HL-60 (cell line): ENCODE measurements around the gene WDFY4.
A peak's percentile ranks its signal among the peaks of the same experiment; 100 is the strongest.

ENCODE experiments used
- DNase-seq, 2 experiments: peaks; one replicate each; pipeline ENCODE4 v3.0.0-alpha.2; 2010 to 2020; ENCODE audit warnings: low read depth in 1 of 2, low spot score in 1 of 2
- H3K27ac ChIP-seq: fragments of 250-450 bp; sonication (Bioruptor Pico); replicated peaks from 2 replicates; pipeline ENCODE4 v1.5.1; 2020; ENCODE audit warnings: mild to moderate bottlenecking, moderate library complexity
- H3K27me3 ChIP-seq: fragments of 250-450 bp; sonication (Bioruptor Pico); 2 replicates; pipeline ENCODE4 v1.5.1; 2021; ENCODE audit warnings: mild to moderate bottlenecking, moderate library complexity; ENCODE audit not compliant: insufficient read depth, poor library complexity, severe bottlenecking
- H3K4me3 ChIP-seq: replicated peaks from 2 replicates; pipeline ENCODE4 v1.5.1; 2011; ENCODE audit warnings: mild to moderate bottlenecking, control low read depth, low read length; ENCODE audit not compliant: insufficient read depth
- GABPA ChIP-seq: IDR thresholded peaks from 2 replicates; pipeline ENCODE4 v1.6.1; 2012; ENCODE audit warnings: low read depth
- POLR2AphosphoS5 ChIP-seq: IDR thresholded peaks from 2 replicates; pipeline ENCODE4 v1.6.1; 2012; ENCODE audit warnings: low read depth
- SPI1 ChIP-seq: IDR thresholded peaks from 2 replicates; pipeline ENCODE4 v1.6.1; 2012; ENCODE audit warnings: low read depth, mild to moderate bottlenecking, borderline replicate concordance
- long read RNA-seq: library from polyadenylated mRNA; unstranded; transcript quantifications from one replicate; pipeline ENCODE4 v2.0.0, GENCODE V29; 2020
- TF ChIP-seq, protein P1 (sequence below): IDR thresholded peaks from one replicate; pipeline ENCODE4 v1.5.1; 2011; ENCODE audit warnings: low read length, control low read depth, inconsistent platforms; ENCODE audit not compliant: insufficient read depth
- TF ChIP-seq, protein P2 (sequence below): IDR thresholded peaks from 2 replicates; pipeline ENCODE4 v1.6.1; 2012; ENCODE audit warnings: low read depth; ENCODE audit not compliant: insufficient replicate concordance

The WDFY4 gene, protein sequence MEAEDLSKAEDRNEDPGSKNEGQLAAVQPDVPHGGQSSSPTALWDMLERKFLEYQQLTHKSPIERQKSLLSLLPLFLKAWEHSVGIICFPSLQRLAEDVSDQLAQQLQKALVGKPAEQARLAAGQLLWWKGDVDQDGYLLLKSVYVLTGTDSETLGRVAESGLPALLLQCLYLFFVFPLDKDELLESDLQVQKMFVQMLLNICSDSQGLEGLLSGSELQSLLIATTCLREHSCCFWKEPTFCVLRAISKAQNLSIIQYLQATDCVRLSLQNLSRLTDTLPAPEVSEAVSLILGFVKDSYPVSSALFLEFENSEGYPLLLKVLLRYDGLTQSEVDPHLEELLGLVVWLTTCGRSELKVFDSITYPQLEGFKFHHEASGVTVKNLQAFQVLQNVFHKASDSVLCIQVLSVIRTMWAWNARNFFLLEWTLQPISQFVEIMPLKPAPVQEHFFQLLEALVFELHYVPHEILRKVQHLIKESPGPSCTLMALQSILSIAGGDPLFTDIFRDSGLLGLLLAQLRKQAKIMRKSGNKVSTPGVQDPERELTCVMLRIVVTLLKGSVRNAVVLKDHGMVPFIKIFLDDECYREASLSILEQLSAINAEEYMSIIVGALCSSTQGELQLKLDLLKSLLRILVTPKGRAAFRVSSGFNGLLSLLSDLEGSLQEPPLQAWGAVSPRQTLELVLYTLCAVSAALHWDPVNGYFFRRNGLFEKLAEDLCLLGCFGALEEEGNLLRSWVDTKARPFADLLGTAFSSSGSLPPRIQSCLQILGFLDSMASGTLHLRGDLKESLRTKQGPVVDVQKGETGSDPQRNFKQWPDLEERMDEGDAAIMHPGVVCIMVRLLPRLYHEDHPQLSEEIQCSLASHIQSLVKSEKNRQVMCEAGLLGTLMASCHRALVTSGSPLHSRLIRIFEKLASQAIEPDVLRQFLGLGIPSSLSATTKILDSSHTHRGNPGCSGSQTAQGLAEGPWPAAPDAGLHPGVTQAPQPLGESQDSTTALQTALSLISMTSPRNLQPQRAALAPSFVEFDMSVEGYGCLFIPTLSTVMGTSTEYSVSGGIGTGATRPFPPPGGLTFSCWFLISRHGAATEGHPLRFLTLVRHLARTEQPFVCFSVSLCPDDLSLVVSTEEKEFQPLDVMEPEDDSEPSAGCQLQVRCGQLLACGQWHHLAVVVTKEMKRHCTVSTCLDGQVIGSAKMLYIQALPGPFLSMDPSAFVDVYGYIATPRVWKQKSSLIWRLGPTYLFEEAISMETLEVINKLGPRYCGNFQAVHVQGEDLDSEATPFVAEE (N-terminal part only)
- long read RNA-seq, partial matches to known transcripts: 32 of 43 reads
- long read RNA-seq, other reads (novel, unspliced or antisense): 10 of 43 reads

GRCh38 chr10:48684792-48685623 is at the start of gene WDFY4:
Gene WDFY4 (plus strand): TSS chr10:48684873. CDS start chr10:48709733, 24,860 bp downstream.
- Histone ChIP-seq H3K27ac (peak within 1 kb of the TSS; percentile 93), H3K27me3 (no peaks in the 10 kb centered on the region), H3K4me3 (peak within 1 kb of the TSS; percentile 65)
- TF ChIP-seq GABPA (no peak), POLR2AphosphoS5 (peak; percentile 90), SPI1 (peak; percentile 98)
- TF ChIP-seq, protein P1, sequence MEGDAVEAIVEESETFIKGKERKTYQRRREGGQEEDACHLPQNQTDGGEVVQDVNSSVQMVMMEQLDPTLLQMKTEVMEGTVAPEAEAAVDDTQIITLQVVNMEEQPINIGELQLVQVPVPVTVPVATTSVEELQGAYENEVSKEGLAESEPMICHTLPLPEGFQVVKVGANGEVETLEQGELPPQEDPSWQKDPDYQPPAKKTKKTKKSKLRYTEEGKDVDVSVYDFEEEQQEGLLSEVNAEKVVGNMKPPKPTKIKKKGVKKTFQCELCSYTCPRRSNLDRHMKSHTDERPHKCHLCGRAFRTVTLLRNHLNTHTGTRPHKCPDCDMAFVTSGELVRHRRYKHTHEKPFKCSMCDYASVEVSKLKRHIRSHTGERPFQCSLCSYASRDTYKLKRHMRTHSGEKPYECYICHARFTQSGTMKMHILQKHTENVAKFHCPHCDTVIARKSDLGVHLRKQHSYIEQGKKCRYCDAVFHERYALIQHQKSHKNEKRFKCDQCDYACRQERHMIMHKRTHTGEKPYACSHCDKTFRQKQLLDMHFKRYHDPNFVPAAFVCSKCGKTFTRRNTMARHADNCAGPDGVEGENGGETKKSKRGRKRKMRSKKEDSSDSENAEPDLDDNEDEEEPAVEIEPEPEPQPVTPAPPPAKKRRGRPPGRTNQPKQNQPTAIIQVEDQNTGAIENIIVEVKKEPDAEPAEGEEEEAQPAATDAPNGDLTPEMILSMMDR: no peak
- TF ChIP-seq, protein P2, sequence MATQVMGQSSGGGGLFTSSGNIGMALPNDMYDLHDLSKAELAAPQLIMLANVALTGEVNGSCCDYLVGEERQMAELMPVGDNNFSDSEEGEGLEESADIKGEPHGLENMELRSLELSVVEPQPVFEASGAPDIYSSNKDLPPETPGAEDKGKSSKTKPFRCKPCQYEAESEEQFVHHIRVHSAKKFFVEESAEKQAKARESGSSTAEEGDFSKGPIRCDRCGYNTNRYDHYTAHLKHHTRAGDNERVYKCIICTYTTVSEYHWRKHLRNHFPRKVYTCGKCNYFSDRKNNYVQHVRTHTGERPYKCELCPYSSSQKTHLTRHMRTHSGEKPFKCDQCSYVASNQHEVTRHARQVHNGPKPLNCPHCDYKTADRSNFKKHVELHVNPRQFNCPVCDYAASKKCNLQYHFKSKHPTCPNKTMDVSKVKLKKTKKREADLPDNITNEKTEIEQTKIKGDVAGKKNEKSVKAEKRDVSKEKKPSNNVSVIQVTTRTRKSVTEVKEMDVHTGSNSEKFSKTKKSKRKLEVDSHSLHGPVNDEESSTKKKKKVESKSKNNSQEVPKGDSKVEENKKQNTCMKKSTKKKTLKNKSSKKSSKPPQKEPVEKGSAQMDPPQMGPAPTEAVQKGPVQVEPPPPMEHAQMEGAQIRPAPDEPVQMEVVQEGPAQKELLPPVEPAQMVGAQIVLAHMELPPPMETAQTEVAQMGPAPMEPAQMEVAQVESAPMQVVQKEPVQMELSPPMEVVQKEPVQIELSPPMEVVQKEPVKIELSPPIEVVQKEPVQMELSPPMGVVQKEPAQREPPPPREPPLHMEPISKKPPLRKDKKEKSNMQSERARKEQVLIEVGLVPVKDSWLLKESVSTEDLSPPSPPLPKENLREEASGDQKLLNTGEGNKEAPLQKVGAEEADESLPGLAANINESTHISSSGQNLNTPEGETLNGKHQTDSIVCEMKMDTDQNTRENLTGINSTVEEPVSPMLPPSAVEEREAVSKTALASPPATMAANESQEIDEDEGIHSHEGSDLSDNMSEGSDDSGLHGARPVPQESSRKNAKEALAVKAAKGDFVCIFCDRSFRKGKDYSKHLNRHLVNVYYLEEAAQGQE: peak; percentile 53
- peak; percentile 48 to 81 for DNase-seq

- no peaks in the 10 kb centered on the region for H3K27me3 ChIP-seq
- no peak overlapping the region for H3K27ac ChIP-seq
- TF ChIP-seq GABPA (no peak), POLR2AphosphoS5 (no peak), SPI1 (no peak)
- TF ChIP-seq, protein P1: no peak
- TF ChIP-seq, protein P2: no peak
- no peak for DNase-seq
- no peak overlapping the region for H3K4me3 ChIP-seq
These were observed 49.6 kb upstream of the WDFY4 start for GRCh38 chr10:48634984-48635557.

DNA sequence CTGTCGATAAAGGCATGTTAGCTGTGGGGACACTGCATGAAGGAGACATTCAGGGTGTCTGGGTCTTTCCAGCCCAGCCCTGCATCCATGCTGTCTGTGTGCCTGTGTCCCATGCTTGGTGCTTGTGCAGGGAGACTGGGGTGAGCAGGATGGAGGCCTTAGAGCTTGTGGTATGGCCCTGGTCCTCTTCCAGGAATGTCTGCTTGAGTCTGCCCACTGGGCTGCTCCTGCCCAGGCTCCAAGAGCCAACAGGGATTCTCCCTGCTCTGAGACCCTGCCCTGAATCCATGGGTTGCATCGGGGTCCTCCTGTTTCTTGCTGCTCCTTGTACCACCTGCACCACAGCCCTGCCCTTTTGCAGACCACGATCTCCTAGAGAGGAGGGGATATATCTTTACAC is 48.4 kb upstream of the WDFY4 start:
- Histone ChIP-seq H3K27me3 (no peaks in the 10 kb centered on the region), H3K4me3 (no peak overlapping the region), H3K27ac (no peak overlapping the region)
- TF ChIP-seq, protein P2: no peak
- TF ChIP-seq SPI1: no peak
- TF ChIP-seq POLR2AphosphoS5: no peak
- TF ChIP-seq, protein P1: no peak
- no peak for TF ChIP-seq GABPA
- DNase-seq: no peak
